ENCODE results near the gene KCNK13.

KCNK13 gene

GRCh38 chr14:90049390-90049789 is 12.4 kb upstream of the KCNK13 start (continued):
- TF ChIP-seq KLF1 (tag by site-specific recombination; IDR thresholded peaks at IDR 0.05) (no peak), ZNF664 (tag by site-specific recombination; IDR thresholded peaks at IDR 0.05) (no peak)

- Histone ChIP-seq H3K9me3 (ENCODE audit: control insufficient read depth, insufficient read depth, low read depth, low read length) (no peaks in the 10 kb centered on the region), H3K4me3 (ENCODE audit: low read depth, low read length) (no peak overlapping the region), H3K27ac (ENCODE audit: extremely low read depth, low read depth, low read length) (no peak overlapping the region), H3K36me3 (ENCODE audit: control insufficient read depth in 2 of 2, insufficient read depth in 1 of 2, low read length in 2 of 2) (peaks cover 0 to 2% of the 10 kb centered on the region in 2 experiments; a peak in 1 of 3 replicates), H3K4me1 (ENCODE audit: control insufficient read depth, insufficient read depth, low read length) (no peaks in the 10 kb centered on the region)
- no peak for TF ChIP-seq ZNF433 (tag by site-specific recombination; IDR thresholded peaks at IDR 0.05; ENCODE audit: low read depth)
- TF ChIP-seq ZNF776 (tag by site-specific recombination; IDR thresholded peaks at IDR 0.05; ENCODE audit: borderline replicate concordance), result no peak
- TF ChIP-seq REPIN1 (tag by site-specific recombination; IDR thresholded peaks at IDR 0.05; ENCODE audit: low read depth), result no peak
- no peak for TF ChIP-seq ZNF214 (tag by site-specific recombination; IDR thresholded peaks at IDR 0.05; ENCODE audit: borderline replicate concordance)
- no peak for TF ChIP-seq KLF8 (tag by site-specific recombination; IDR thresholded peaks at IDR 0.05)
- no peak for TF ChIP-seq ZNF510 (tag by site-specific recombination; IDR thresholded peaks at IDR 0.05; ENCODE audit: insufficient replicate concordance)
- no peak for TF ChIP-seq INSM2 (tag by site-specific recombination; IDR thresholded peaks at IDR 0.05)
- TF ChIP-seq ZNF645 (tag by site-specific recombination; IDR thresholded peaks at IDR 0.05), result no peak
- no peak for TF ChIP-seq ZNF391 (tag by site-specific recombination; IDR thresholded peaks at IDR 0.05; ENCODE audit: borderline replicate concordance, low read depth)
- no peak for TF ChIP-seq ZNF133 (tag by site-specific recombination; IDR thresholded peaks at IDR 0.05)
- no peak for TF ChIP-seq ZNF280C (tag by site-specific recombination; IDR thresholded peaks at IDR 0.05)
- no peak for TF ChIP-seq OSR2 (tag by site-specific recombination; IDR thresholded peaks at IDR 0.05)
- TF ChIP-seq PRDM1 (tag by site-specific recombination; IDR thresholded peaks at IDR 0.05), result no peak
- no peak for TF ChIP-seq SCRT1 (tag by site-specific recombination; IDR thresholded peaks at IDR 0.05; ENCODE audit: borderline replicate concordance)
- no peak for TF ChIP-seq ZBTB49 (tag by site-specific recombination; IDR thresholded peaks at IDR 0.05; ENCODE audit: low read depth)
- no peak for TF ChIP-seq ZNF121 (tag by site-specific recombination; IDR thresholded peaks at IDR 0.05)
- TF ChIP-seq ZNF626 (tag by site-specific recombination; IDR thresholded peaks at IDR 0.05), result no peak
- no peak for TF ChIP-seq ZNF600 (tag by site-specific recombination; IDR thresholded peaks at IDR 0.05)
- TF ChIP-seq ZNF398 (tag by site-specific recombination; IDR thresholded peaks at IDR 0.05), result no peak
- no peak for TF ChIP-seq HOXA7 (CRISPR knock-in tag; IDR thresholded peaks at IDR 0.05; ENCODE audit: borderline replicate concordance)
- ChIA-PET CTCF (no interaction called here), POLR2A (no interaction called here)
Measured at GRCh38 chr14:90050271-90050670, 11.5 kb upstream of the KCNK13 start.

Measured in HEK293 (cell line).